NOMO-1 treated with dmso at 0.1 percent for 144 hours (cell line): ENCODE measurements around the gene GIMAP5.

Experiments used
- DNase-seq: peaks from one replicate; lab custom pipeline; 2025; ENCODE audit not compliant: unreplicated experiment; lab: John Stamatoyannopoulos, UW

GIMAP5 gene

GRCh38 chr7:150734254-150734653, 3.0 kb upstream of the GIMAP5 start:
- DNase-seq: no peak

DNA sequence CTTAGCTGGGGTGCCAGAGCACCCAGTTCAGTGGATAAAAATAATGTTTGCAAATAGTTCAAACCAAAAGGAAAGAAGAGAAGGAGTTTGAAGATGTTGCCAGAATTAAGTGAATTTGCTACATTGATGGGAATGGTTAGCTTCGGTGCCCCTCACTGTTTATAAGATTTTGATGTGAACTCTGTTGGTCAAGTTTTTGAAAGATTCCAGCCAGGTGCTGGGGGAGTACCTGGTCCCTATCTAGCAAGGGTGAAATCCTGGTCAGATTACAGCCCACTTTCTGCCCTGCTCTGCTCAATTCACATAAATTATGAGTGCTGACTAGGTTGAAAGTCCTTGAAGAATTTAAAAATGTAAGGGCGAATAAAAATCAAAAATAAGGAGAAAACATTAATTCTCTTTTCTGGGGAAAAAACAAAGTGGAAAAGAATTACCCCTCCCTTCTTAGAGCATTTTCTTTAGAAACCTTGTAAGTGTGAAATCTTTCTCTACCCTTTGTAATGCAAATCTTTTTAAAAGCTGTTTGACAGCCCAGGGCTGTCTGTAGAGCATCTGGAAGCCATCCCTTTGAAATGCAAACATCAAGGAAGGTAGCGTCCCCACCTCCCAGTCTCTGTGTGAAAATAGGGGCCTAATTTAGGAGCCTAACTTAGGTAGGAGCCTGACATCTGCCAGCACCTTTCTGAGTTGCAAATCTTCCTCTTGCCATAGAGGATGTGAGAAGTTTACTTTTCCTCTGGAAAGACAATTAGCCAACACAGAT, 1.4 kb upstream of the GIMAP5 start:
- no peak for DNase-seq

- no peak for DNase-seq
Measured at GRCh38 chr7:150736864-150737263, 354 bp upstream of the GIMAP5 start.

DNA sequence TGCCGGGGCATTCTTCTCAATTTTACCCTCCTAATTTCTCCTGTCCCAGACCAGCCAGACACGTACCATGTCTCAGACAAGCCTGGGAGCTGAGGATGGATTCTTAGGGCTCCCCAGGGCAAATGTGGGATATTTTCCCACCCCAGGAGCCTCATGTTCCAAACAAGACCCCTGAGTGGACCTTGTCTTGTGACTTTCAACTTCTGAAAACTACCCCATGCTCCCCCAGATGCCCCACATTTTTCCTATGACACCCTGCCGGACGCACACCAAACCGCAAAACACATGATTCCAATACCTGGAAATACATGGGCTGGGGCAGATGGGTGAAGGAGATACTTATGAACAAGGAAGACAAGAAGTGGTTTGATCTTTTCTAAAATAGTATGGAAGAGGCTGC, 874 bp downstream of the GIMAP5 start:
- DNase-seq: no peak

- no peak for DNase-seq
Measured at GRCh38 chr7:150738591-150739001, 1.4 kb downstream of the GIMAP5 start.

GRCh38 chr7:150739033-150739432, 1.8 kb downstream of the GIMAP5 start:
- DNase-seq: no peak

DNA sequence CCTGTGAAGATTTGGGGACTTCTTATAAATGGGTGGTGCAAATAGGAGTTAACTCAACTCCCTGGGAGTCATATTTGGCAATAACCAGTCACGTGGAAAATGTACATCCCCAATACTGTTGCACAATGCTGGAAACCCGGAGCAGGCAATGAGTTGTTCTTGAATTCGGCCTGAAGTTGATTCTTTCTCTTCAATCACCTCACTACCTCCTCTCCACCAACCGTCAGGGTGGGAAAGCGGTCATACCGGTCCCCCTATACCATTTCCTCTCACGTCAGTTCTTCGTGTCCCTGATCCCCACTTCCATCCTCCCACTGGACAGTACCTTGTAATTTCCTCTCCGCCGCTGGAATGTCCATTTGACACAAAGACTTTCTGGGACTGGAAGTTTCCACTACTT, 2.8 kb downstream of the GIMAP5 start:
- DNase-seq: no peak

DNA sequence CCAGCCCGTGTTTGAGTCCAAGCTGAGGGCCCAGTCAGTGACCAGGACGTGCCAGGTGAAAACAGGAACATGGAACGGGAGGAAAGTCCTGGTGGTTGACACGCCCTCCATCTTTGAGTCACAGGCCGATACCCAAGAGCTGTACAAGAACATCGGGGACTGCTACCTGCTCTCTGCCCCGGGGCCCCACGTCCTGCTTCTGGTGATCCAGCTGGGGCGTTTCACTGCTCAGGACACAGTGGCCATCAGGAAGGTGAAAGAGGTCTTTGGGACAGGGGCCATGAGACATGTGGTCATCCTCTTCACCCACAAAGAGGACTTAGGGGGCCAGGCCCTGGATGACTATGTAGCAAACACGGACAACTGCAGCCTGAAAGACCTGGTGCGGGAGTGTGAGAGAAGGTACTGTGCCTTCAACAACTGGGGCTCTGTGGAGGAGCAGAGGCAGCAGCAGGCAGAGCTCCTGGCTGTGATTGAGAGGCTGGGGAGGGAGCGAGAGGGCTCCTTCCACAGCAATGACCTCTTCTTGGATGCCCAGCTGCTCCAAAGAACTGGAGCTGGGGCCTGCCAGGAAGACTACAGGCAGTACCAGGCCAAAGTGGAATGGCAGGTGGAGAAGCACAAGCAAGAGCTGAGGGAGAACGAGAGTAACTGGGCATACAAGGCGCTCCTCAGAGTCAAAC, 5.2 kb downstream of the GIMAP5 start:
- no peak for DNase-seq

DNA sequence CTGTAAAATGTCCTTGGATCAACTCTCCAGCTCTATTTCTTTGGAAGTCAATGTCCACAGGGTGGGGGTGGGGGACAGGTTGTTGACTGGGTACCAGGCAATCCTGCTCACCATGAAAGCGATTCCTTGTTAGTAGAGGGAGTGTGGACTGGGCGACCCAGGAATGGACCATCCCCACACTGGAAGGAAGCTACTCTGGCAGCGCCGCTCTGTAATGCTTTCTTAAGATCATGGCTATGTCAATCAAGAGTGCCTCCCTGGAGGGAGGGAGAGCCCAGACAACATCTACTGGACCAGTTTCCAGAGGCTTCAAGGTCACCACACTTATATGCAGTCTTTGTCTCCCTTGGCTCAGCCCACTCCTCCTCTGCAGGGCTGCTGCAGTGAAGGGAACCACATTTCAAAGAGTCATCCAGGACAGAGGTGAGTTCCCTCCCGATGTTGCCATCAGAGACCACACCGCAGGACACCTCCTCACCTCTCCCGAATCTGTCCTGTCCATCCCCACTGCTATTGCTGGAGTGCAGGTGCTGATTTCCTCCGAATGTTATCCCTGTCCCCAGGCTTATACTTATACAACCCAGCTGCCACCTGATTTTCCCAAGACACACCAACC, 6.9 kb downstream of the GIMAP5 start:
- no peak for DNase-seq

DNA sequence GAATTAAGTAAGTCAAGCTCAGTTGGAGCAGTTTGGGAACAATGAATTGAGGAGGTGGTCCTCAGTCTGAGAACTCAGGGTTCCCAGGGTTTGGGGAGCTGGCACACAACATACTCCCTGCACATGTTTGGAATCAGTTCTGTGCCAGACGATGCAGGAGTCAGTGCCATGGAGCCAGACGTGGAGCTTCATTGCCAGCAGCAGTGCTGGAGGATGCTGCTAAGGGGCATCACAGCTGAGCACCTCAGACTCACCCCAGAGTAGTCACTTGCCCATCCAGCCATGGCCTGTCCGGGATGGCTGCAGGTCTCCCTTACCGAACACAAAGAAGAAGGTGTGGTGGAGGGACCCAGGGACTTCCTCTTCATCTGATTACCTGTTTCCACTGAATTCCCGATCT, 7.9 kb downstream of the GIMAP5 start:
- DNase-seq: no peak

DNA sequence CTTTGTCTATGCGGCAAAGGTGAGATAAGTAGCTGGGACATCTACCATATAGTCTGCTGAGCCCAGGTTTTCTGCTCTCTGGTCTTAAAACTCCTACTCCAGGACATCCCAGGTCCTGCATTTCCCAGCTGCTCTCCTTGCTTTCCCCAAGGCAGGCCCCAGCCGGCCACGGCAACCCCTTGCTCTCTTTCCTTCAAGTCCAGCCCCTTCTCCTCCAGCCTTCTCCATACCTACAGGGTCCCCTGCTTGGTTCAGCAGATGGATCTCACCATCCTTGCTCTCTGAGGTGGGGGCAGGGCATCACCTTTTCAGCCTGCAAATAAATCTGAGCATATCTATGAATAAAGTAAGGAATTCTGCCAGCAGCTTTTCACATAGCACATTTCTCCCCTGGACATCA, 8.7 kb downstream of the GIMAP5 start:
- DNase-seq: no peak

DNA sequence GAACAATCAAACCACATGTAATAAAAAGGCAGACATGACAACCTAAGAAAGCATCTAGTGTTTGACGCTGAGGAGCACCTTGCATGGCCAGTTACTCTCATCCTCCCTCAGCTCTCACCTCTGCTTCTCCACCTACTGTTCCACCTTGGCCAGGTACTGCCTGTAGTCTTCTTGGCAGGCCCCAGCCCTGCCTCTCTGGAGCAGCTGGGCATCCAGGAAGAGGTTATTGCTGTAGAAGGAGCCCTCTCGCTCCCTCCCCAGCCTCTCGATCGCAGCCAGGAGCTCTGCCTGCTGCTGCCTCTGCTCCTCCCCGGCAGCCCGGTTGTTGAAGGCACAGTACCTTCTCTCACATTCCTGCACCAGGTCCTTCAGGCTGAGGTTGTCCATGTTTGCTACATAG, 9.7 kb downstream of the GIMAP5 start:
- DNase-seq: no peak

- DNase-seq: no peak
Measured at GRCh38 chr7:150748376-150748775, 11.2 kb downstream of the GIMAP5 start.

DNA sequence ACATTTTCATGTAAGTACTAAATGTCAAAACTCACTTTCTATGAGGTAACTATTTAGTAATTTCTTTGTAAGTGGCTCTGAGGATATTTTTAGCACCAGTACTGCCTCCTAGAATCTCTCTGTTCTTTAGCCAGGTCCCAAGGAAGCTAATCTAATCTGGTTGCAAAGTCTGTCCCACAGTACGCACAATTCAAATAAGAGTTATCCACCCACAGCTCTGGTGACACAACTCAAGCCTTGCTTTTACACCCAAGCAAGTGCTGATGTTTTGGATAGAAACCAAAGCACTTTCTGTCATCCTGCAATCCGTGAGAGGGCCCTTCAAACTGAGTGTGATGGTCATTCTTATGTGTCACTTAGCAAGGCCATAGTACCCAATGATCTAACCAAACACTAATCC, 14.5 kb downstream of the GIMAP5 start:
- DNase-seq: no peak

DNA sequence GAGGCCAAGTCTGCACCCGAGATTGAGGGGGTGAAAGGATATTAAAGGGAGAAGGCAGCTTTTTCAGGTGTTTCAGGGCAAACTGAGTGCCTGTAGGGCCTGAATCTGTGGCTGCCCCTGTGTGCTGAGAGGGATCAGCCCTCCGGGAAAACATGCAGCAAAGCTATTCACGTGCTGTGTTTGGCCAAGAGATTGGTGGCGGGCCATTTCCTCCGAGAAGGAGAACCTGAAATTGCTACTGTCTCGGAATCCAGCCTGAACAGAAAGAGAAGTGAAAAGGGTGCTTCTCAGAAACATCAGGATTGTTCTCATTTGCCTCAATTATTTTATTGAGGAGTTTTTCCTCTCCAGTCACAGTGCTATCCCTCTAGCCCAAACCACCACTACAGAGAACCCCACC, 16.0 kb downstream of the GIMAP5 start:
- DNase-seq: no peak

- DNase-seq: no peak
Measured at GRCh38 chr7:150753826-150754603, 16.8 kb downstream of the GIMAP5 start.

DNA sequence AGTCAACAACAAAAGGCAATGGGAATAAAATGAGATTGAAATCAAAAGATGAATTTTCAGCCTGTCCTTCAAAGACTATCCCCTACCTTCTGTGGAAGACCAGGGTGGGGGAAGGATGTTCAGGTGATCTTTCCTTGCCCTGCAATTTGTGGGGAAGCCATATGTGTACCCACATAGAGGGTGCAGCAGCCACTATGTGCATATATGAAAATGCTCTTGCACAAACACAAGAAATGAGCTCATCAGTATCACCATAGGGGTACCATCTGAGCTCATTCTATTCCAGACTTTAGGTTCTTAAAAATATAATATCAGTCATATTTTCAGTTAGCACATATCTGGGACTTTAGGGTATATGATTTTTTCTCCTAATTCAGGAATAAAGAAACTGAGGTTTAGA, 17.7 kb downstream of the GIMAP5 start:
- no peak for DNase-seq

DNA sequence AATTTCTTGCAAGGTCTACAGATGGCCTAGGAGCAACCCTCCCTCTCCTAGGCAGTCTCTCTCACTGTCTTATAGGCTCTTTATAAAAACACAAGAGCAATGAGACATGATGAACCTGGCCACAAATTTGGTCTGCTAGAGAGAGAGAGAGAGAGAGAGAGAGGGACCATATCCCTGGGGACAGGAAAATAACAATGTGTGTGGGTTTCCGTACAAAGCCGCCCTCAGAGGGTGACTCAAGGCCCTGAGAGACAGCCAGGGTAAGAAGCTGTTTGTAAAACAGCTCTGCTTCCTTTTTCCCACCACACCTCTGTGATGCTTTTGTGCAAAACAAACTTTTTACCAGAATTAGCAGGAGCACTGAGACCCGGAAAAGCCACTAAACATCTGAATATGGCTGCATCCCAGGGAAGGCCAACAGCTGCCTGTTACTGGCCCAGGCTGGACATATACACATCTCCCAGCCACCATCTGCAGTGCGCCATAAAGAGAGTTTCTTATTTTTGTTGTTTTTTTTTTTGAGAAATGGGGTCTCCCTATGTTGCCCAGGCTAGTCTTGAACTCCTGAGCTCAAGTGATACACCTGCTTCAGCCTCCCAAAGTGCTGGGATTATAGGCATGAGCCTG, 18.4 kb downstream of the GIMAP5 start:
- no peak for DNase-seq

DNA sequence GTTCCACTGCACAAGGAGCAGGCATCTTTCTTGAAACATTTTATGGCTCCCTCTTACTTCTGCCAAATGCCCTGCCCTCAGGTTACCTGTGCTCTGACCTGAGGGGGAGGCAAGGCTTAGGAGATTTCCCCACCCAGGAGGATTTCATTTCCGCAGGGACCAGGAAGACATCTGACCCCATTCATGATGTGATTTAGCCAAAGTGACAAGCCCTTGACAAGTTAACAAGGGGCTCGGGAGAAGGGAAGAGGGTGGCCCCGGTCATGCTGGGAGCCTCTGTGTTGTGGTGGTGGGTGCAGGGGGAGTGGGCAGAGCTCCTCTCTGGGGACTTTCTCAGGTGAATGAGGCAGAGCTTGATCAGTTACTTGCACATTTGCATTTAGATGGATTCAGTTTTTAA, 18.9 kb downstream of the GIMAP5 start:
- no peak for DNase-seq

DNA sequence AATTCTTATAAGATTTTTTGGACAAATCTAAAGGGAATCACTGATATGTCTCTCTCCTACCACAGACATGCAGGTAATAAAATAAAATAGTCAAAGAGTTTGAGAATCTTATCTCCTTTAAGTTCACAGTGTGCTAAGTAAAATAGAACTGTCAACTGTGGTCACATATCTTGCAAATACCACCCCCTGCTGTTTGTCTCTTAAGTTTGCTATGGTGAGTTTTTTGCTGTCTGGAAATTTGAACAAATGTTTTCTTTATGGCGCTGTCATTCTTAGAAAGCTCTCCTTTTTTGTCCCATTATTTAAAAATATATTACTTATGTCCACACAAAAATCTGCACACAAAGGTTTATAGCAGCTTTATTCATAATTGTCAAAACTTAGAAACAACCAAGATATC, 19.6 kb downstream of the GIMAP5 start:
- no peak for DNase-seq

DNA sequence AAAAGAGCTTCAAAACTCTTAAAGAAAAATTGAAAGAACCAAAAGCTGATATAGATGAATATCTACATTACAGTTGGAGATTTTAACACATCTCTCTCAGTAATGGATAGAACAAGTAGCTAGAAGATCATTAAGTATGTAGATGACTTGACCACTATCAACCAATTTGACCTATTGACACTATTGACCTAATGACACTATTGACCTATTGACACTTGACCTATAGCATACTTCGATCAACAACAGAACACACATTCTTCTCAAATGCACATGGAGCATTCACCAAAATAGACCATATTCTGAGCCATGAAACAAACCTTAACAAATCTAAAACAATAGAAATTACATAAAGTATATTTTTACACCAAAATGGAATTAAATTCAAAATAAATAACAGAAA, 22.3 kb downstream of the GIMAP5 start:
- DNase-seq: no peak
